Measurements from ENCODE around the gene LNPK.

The LNPK gene

GRCh38 chr2:175883586-175884194 is 118.4 kb downstream of the LNPK start:
- Histone ChIP-seq H3K9me3 (ENCODE audit: control insufficient read depth, insufficient read depth, low read length) (no peaks in the 10 kb centered on the region), H3K27me3 (ENCODE audit: control insufficient read depth, insufficient read depth, low read length) (no peaks in the 10 kb centered on the region)
- no CpG with 5 or more reads among the region's 7 CpGs for WGBS (ENCODE audit: insufficient coverage, insufficient read length)

GRCh38 chr2:175879679-175880078 is 122.4 kb downstream of the LNPK start:
- Histone ChIP-seq H3K27ac (ENCODE audit: low read length) (no peak overlapping the region), H3K9me3 (ENCODE audit: control insufficient read depth, insufficient read depth, low read length) (no peaks in the 10 kb centered on the region), H3K4me1 (ENCODE audit: control insufficient read depth, insufficient read depth, low read length) (no peaks in the 10 kb centered on the region), H3K27me3 (ENCODE audit: control insufficient read depth, insufficient read depth, low read length) (no peaks in the 10 kb centered on the region), H3K36me3 (ENCODE audit: control insufficient read depth, insufficient read depth, low read length) (no peaks in the 10 kb centered on the region), H3K4me3 (ENCODE audit: low read length) (no peak overlapping the region)
- no peak for DNase-seq (ENCODE audit: low read depth, low spot score)
- WGBS (ENCODE audit: insufficient coverage, insufficient read length) = no CpG with 5 or more reads among the region's 3 CpGs

More at GRCh38 chr2:175883586-175884194, 118.4 kb downstream of the LNPK start:
- Histone ChIP-seq H3K36me3 (ENCODE audit: control insufficient read depth, insufficient read depth, low read length) (no peaks in the 10 kb centered on the region), H3K4me3 (ENCODE audit: low read length) (no peak overlapping the region), H3K27ac (ENCODE audit: low read length) (no peak overlapping the region), H3K4me1 (ENCODE audit: control insufficient read depth, insufficient read depth, low read length) (no peaks in the 10 kb centered on the region)
- no peak for DNase-seq (ENCODE audit: low read depth, low spot score)

- H3K9me3 ChIP-seq (ENCODE audit: control insufficient read depth, insufficient read depth, low read length) = no peaks in the 10 kb centered on the region
- DNase-seq (ENCODE audit: low read depth, low spot score) = no peak
- no peaks in the 10 kb centered on the region for H3K4me1 ChIP-seq (ENCODE audit: control insufficient read depth, insufficient read depth, low read length)
- WGBS (ENCODE audit: insufficient coverage, insufficient read length) = no CpG with 5 or more reads among the region's 3 CpGs
- no peak overlapping the region for H3K4me3 ChIP-seq (ENCODE audit: low read length)
- no peaks in the 10 kb centered on the region for H3K27me3 ChIP-seq (ENCODE audit: control insufficient read depth, insufficient read depth, low read length)
- no peaks in the 10 kb centered on the region for H3K36me3 ChIP-seq (ENCODE audit: control insufficient read depth, insufficient read depth, low read length)
- H3K27ac ChIP-seq (ENCODE audit: low read length) = no peak overlapping the region
These were observed 124.1 kb downstream of the LNPK start for GRCh38 chr2:175877845-175878544.

GRCh38 chr2:175874291-175874690 is 127.8 kb downstream of the LNPK start:
- no CpG with 5 or more reads among the region's 3 CpGs for WGBS (ENCODE audit: insufficient coverage, insufficient read length)
- Histone ChIP-seq H3K36me3 (ENCODE audit: control insufficient read depth, insufficient read depth, low read length) (no peaks in the 10 kb centered on the region), H3K27me3 (ENCODE audit: control insufficient read depth, insufficient read depth, low read length) (no peaks in the 10 kb centered on the region), H3K4me3 (ENCODE audit: low read length) (no peak overlapping the region), H3K4me1 (ENCODE audit: control insufficient read depth, insufficient read depth, low read length) (no peaks in the 10 kb centered on the region), H3K27ac (ENCODE audit: low read length) (no peak overlapping the region), H3K9me3 (ENCODE audit: control insufficient read depth, insufficient read depth, low read length) (no peaks in the 10 kb centered on the region)
- DNase-seq (ENCODE audit: low read depth, low spot score) = no peak

Data from iPS DF 6.9 (cell line).